Lower leg skin (tissue), 4 donors: Measurements from ENCODE around the gene MTMR11. TPM values are rescaled to one million over a fixed set of nuclear protein-coding genes. Genes with fewer than 3 reads are reported as not detected.

Experiments
- DNase-seq, 2 donors: peaks; one replicate each; pipeline ENCODE4 v3.0.0-alpha.2; 2019; ENCODE audit warnings: low spot score in 2 of 2
- H3K4me3 ChIP-seq: fragments of 200-600 bp; sonication (generic); 2 replicates; pipeline ENCODE4 v1.5.1; 2017; ENCODE audit warnings: mild to moderate bottlenecking, low read depth; ENCODE audit not compliant: poor library complexity, severe bottlenecking
- POLR2A ChIP-seq, 2 donors: fragments of 450-650 bp; IDR thresholded peaks; one replicate each; pipeline ENCODE4 v1.6.1; 2016 to 2017; ENCODE audit warnings: antibody characterized with exemption in 2 of 2, mild to moderate bottlenecking in 1 of 2, moderate library complexity in 1 of 2
- WGBS, 2 donors: methylation state at CpG; one replicate each; pipeline ENCODE4 v1.1.5; 2018; 5-methylcytosine and 5-hydroxymethylcytosine counted together
- intact Hi-C: fragments of 100-400 bp; cut with DNase I; formaldehyde crosslinking; loops from one replicate; pipeline ENCODE4 v1.15.0; 2023; ENCODE audit warnings: low total_unique reads
- total RNA-seq, 4 donors: library from RNA; depleted of rRNA; stranded (reverse); fragments of >200 nt; gene quantifications; one replicate each; pipeline ENCODE4 v1.1.0, GENCODE V29; 2016
- TF ChIP-seq, protein P1 (sequence below), 3 donors: fragments of 450-650 bp; IDR thresholded peaks; one replicate each; pipeline ENCODE4 v1.5.1; 2016; ENCODE audit warnings: antibody characterized with exemption in 3 of 3, mild to moderate bottlenecking in 3 of 3, moderate library complexity in 2 of 3

The MTMR11 gene, protein sequence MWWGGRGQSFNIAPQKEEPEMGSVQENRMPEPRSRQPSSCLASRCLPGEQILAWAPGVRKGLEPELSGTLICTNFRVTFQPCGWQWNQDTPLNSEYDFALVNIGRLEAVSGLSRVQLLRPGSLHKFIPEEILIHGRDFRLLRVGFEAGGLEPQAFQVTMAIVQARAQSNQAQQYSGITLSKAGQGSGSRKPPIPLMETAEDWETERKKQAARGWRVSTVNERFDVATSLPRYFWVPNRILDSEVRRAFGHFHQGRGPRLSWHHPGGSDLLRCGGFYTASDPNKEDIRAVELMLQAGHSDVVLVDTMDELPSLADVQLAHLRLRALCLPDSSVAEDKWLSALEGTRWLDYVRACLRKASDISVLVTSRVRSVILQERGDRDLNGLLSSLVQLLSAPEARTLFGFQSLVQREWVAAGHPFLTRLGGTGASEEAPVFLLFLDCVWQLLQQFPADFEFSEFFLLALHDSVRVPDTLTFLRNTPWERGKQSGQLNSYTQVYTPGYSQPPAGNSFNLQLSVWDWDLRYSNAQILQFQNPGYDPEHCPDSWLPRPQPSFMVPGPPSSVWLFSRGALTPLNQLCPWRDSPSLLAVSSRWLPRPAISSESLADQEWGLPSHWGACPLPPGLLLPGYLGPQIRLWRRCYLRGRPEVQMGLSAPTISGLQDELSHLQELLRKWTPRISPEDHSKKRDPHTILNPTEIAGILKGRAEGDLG
- total RNA-seq: 10 to 100 TPM; 15.6 to 21.4 (median 19.0) TPM

DNA sequence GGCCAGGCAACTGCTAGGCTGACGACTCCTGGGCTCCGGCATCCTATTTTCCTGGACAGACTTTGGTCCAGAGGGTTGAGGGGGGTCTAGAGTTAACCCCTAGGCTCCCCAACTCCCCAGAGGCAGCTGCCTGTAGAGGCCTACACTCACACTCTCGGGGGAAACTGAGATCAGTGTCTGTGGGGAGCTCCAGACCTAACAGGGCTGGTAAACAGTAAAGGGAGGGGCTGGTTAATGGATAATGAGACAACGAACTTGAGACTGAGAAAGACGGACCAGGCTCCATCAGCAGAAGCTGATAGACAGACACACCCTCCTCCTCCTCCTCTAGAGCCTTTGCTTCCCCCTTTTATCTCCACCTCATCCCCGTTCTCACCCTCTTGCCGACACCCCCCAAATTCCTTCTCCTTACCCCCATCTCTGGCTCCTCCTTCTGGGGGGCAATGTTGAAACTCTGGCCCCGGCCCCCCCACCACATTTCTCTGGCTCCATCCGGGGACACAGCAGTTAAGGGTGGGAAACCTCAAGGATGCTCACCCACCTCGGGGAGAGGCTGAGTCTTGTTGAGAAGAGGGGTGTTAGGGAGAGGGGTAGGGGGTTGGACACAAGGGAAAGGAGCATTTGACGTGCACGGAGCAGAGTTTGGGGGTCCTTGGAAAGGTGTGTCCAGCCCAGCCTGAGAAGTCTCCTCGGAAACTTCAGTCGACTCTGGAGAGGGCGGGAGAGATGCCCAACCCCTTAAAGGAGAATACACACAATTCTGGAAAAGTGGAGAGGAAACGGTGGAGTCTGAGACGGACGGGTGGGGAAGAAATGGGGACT, at the start of gene MTMR11:
Gene MTMR11 (minus strand): TSS at position 710 of the 822 bp plus-strand sequence. CDS start 232 bp downstream, at position 478.
- intact Hi-C loops: no loop called here

DNA sequence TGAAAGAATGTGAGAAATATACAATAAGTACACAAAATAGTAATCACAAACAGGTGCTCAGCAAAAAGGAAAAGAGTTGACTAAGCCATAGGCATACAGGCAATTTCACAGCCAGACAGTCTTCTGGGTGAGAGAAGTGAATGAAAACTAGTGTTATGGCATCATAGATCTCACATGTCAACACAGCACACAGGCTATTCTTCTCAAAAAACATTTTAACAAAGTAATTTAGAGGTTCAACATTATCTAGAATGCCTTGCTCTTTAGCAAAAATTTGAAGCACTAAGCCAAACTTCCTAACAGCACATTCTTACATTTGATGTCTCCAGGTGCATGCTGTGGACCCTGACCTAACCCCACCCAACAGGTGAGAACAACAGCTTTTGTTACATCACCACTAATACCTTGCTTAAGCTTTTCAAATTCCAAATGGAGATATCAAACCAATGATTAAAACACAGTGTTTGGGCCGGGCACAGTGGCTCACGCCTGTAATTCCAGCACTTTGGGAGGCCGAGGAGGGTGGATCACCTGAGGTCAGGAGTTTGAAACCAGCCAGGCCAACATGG, 43.4 kb upstream of the MTMR11 start:
- no peak for DNase-seq
- H3K4me3 ChIP-seq: no peak overlapping the region
- TF ChIP-seq, protein P1, sequence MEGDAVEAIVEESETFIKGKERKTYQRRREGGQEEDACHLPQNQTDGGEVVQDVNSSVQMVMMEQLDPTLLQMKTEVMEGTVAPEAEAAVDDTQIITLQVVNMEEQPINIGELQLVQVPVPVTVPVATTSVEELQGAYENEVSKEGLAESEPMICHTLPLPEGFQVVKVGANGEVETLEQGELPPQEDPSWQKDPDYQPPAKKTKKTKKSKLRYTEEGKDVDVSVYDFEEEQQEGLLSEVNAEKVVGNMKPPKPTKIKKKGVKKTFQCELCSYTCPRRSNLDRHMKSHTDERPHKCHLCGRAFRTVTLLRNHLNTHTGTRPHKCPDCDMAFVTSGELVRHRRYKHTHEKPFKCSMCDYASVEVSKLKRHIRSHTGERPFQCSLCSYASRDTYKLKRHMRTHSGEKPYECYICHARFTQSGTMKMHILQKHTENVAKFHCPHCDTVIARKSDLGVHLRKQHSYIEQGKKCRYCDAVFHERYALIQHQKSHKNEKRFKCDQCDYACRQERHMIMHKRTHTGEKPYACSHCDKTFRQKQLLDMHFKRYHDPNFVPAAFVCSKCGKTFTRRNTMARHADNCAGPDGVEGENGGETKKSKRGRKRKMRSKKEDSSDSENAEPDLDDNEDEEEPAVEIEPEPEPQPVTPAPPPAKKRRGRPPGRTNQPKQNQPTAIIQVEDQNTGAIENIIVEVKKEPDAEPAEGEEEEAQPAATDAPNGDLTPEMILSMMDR (IDR thresholded peaks at IDR 0.05): no peak
- TF ChIP-seq POLR2A (IDR thresholded peaks at IDR 0.05): no peak
- 86 to 95% methylated on average over 3 of the region's 3 CpGs for whole genome bisulfite sequencing, 2 donors
- intact Hi-C loops: no loop called here

More for the DNA sequence above, at the start of gene MTMR11:
- peak within 1 kb of the TSS; percentile 31 for H3K4me3 ChIP-seq
- WGBS, 2 donors: 15 to 18% methylated on average over 18 of the region's 18 CpGs
- peak in 1 of 2 donors; percentile 46 for DNase-seq
- TF ChIP-seq, protein P1 (IDR thresholded peaks at IDR 0.05): no peak
- no peak for TF ChIP-seq POLR2A (IDR thresholded peaks at IDR 0.05)

DNA sequence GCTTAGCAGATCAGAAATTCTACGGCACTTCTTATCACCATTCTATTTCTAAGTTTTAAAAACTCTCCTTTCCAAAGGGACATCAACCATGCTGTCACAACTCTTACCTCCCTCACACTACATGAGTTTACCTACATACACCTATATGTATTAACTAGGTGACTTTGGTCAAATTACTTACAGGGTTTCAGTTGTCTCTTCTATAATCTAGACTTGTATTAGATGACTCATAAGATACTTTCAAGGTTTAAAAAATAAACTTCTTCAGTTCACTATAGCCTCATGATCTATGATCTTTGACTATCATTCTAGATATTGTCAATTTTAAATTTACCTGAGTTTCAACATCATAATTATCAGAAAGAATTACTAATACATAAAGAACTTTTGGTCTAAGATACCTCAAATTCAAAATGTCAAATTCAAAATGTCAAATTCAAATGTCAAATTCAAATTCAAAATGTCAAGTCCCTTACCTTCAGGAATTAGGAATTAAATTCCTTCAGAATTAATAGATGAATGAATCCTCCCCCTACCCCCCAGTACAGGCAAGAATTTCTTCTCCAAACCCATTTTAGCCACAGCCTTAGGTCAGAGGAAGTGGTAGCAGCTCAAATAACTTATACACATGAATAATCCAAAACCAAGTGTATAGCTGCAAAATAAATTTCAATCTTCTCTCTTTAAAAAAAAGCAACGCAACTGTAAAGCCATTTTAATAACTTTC, 42.7 kb upstream of the MTMR11 start:
- TF ChIP-seq POLR2A (IDR thresholded peaks at IDR 0.05): no peak
- TF ChIP-seq, protein P1 (IDR thresholded peaks at IDR 0.05): no peak
- DNase-seq: no peak
- WGBS, 2 donors: 90 to 94% methylated on average over 2 of the region's 2 CpGs
- intact Hi-C loops: no loop called here
- no peak overlapping the region for H3K4me3 ChIP-seq

- H3K4me3 ChIP-seq: no peak overlapping the region
- DNase-seq: no peak
- intact Hi-C loops: no loop called here
- WGBS, 2 donors: 46 to 70% methylated on average over 1 of the region's 1 CpG
- no peak for TF ChIP-seq POLR2A (IDR thresholded peaks at IDR 0.05)
- TF ChIP-seq, protein P1 (IDR thresholded peaks at IDR 0.05): no peak
Observed at GRCh38 chr1:149978547-149979023, 41.9 kb upstream of the MTMR11 start.

GRCh38 chr1:149977345-149977744, 40.7 kb upstream of the MTMR11 start:
- no peak for TF ChIP-seq POLR2A (IDR thresholded peaks at IDR 0.05)
- TF ChIP-seq, protein P1 (IDR thresholded peaks at IDR 0.05): no peak
- 86 to 87% methylated on average over 3 of the region's 3 CpGs for WGBS, 2 donors
- no peak overlapping the region for H3K4me3 ChIP-seq
- DNase-seq: no peak
- intact Hi-C loops: no loop called here
